GM12872 (cell line): ENCODE measurements around the gene TOR4A.
A peak's percentile ranks its signal among the peaks of the same experiment; 100 is the strongest.

Experiments used
- CTCF ChIP-seq: IDR thresholded peaks from 3 replicates; pipeline ENCODE4 v1.5.1; 2011; ENCODE audit warnings: low read depth, mild to moderate bottlenecking, low read length, moderate library complexity; ENCODE audit not compliant: insufficient read depth

Gene TOR4A

GRCh38 chr9:137236238-137236935, 41.1 kb upstream of the TOR4A start:
- TF ChIP-seq CTCF = peak; percentile 93

GRCh38 chr9:137236936-137237421, 40.5 kb upstream of the TOR4A start:
- no peak for TF ChIP-seq CTCF

DNA sequence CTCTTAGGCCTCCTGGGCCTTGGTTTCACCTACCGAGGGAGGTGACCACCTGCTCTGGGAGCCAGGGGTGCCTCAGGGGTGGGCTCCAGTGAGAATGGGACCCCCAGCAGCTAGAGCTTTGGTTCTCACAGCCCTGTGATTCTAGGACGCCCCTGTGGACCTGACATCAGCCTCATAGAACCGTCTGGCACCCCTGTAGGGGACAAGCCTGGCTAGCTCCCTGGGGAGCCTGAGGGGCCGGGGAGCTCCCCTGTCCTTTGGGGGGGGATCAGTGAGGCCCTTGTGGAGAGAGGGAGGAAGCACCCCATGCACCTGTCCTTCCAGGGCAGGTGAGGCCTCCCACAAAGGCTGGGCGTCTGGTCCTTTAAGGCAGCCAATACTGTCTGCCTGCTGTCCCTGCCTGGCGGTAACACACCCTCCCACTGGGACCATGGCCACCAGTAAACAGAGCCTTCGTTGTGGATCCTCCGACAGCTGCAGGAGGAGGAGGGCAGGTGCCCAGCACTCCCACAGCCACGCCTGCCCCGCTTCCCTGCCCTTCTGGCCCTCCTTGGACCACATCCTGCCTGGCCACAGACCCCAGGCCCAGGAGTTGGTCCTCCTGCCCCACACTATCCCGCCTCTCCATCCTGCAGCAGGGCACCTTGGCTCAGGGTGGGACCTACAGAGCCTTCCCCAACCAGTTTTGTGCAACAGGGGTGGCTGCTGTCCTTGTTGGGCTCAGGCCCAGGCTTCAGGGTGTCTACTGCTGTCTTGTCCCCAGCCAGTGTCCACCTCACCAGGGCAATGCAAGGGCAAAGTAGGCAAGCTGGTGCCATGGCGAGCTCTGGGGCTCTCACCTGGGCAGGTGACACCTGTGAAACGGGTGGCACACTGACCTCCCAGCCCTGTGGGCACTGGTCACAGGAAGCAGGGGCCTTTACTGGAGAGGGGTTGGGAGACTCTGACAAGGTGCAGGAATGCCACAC, 39.5 kb upstream of the TOR4A start:
- no peak for TF ChIP-seq CTCF

- no peak for TF ChIP-seq CTCF
Measured at GRCh38 chr9:137240318-137240840, 37.1 kb upstream of the TOR4A start.

- TF ChIP-seq CTCF = no peak
Measured at GRCh38 chr9:137240841-137241489, 36.6 kb upstream of the TOR4A start, which contains the start of gene TUBB4B. TUBB4B (plus strand) TSS chr9:137241287; CDS start chr9:137241361, 74 bp downstream.

DNA sequence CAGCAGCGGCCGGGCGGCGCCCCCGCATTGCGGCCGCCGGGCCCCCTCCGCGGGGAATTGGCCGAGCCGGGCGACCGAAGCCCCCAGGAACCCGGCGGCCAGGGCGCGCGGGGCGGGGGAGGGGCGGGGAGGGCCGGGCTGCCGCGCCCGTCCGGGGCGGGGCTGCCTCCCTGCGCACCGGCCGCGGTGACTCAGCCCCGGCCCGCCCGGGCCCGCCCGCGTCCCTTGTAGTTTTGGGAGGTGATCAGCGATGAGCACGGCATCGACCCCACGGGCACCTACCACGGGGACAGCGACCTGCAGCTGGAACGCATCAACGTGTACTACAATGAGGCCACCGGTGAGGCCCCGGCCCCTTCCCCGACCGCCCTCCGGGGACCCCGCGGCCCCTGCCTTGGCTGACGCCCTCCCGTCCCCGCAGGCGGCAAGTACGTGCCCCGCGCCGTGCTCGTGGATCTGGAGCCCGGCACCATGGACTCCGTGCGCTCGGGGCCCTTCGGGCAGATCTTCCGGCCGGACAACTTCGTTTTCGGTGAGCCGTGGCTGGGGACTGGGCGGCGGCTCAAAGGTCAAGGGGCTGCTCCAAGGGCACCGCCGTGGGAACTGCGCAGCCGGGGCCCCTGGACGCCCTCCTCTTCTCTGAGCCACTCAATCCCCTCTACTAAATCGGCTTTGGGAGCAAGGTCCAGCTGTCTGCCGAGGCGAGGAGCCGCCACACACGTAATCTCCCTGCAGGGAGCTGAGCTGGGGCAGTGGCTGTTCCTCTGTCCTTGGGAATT, 35.8 kb upstream of the TOR4A start:
- no peak for TF ChIP-seq CTCF
